ENCODE data around the gene RNF217. TPM values are rescaled to one million over a fixed set of nuclear protein-coding genes. Genes with fewer than 3 reads are reported as not detected.

Gene RNF217
- total RNA-seq, 1 donor from 2014 or later = not detected

DNA sequence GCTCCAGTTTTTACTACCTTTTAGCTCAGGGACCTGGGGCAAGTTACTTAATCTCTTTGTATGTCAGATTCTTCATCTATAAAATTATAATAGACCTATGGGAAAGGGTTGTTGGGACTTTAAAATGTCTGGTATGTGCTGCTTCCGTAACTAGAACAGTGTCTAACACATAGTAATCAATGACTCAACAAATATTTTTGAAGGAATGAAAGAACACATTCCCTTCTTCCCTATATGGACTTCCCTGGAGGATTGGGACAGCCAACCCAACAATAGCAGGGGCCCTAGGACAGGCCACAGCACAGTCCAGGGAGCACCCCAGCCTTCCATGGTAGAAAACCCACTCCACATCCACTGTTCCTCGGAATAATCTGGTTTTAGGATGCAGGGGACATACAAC is 140.7 kb downstream of the RNF217 start:
- TF ChIP-seq, protein P1, sequence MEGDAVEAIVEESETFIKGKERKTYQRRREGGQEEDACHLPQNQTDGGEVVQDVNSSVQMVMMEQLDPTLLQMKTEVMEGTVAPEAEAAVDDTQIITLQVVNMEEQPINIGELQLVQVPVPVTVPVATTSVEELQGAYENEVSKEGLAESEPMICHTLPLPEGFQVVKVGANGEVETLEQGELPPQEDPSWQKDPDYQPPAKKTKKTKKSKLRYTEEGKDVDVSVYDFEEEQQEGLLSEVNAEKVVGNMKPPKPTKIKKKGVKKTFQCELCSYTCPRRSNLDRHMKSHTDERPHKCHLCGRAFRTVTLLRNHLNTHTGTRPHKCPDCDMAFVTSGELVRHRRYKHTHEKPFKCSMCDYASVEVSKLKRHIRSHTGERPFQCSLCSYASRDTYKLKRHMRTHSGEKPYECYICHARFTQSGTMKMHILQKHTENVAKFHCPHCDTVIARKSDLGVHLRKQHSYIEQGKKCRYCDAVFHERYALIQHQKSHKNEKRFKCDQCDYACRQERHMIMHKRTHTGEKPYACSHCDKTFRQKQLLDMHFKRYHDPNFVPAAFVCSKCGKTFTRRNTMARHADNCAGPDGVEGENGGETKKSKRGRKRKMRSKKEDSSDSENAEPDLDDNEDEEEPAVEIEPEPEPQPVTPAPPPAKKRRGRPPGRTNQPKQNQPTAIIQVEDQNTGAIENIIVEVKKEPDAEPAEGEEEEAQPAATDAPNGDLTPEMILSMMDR (IDR thresholded peaks at IDR 0.05) = no peak
- H3K27me3 Mint-ChIP-seq = peaks cover 14% of the 10 kb centered on the region
- peaks cover 3% of the 10 kb centered on the region for H3K9me3 Mint-ChIP-seq
- ATAC-seq (ENCODE audit: low read depth) (no peak), DNase-seq (no peak)
- CTCF ChIA-PET = no interaction called here
- peaks cover 5% of the 10 kb centered on the region for H3K4me1 Mint-ChIP-seq
- intact Hi-C loops (cut with micrococcal nuclease) = no loop called here
- POLR2A ChIA-PET = no interaction called here
- no peaks in the 10 kb centered on the region for H3K36me3 Mint-ChIP-seq (ENCODE audit: low read depth)
- H3K27ac Mint-ChIP-seq = no peak overlapping the region
- H3K4me3 Mint-ChIP-seq = no peak overlapping the region

DNA sequence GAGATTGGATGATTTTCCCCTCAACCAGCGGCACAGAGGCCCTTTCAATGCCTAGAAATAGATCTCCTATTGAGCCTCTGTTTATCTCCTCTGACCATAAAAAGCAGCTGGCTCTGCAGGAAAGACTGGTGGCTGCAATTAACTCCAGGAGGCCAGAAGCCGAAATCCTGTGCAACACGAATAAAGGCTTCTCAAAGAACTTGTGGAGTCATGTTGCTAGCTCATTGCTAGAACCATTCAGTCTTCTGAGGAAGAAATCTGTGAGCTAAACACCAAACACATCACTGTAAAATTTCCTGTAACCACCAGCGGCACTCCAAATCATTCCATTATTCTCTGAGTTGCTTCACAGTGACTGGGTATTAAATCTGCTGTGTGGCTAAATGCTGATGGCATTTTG is 142.2 kb downstream of the RNF217 start:
- Mint-ChIP-seq H3K4me3 (no peak overlapping the region), H3K9me3 (peaks cover 12% of the 10 kb centered on the region), H3K27me3 (peaks cover 6% of the 10 kb centered on the region), H3K27ac (no peak overlapping the region), H3K4me1 (peaks cover 3% of the 10 kb centered on the region), H3K36me3 (ENCODE audit: low read depth) (no peaks in the 10 kb centered on the region)
- ATAC-seq (ENCODE audit: low read depth) (no peak), DNase-seq (no peak)
- POLR2A ChIA-PET = no interaction called here
- intact Hi-C loops (cut with micrococcal nuclease) = no loop called here
- TF ChIP-seq, protein P1 (IDR thresholded peaks at IDR 0.05) = no peak
- CTCF ChIA-PET = no interaction called here

DNA sequence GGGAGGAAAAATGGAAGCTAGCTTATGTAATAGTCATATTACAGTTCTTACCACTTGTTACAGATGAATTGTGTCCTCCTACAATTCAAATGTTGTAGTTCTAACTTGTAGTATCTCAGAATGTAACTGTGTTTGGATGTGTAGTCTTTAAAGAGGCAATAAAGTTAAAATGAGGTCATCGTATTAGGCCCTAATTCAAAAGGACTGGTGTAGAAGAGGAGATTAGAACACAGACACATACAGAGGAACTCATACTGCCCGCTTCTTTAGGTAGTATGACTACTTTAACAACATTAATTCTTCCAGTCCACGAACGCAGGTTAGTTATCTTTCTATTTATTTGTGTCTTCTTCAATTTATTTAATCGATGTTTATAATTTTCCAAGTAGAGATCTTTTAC is 144.8 kb downstream of the RNF217 start:
- Mint-ChIP-seq H3K4me3 (no peak overlapping the region), H3K27ac (no peak overlapping the region), H3K9me3 (peaks cover 32% of the 10 kb centered on the region), H3K4me1 (no peaks in the 10 kb centered on the region), H3K36me3 (ENCODE audit: low read depth) (no peaks in the 10 kb centered on the region), H3K27me3 (no peaks in the 10 kb centered on the region)
- no peak for ATAC-seq (ENCODE audit: low read depth)
- TF ChIP-seq, protein P1 (IDR thresholded peaks at IDR 0.05) = no peak
- no peak for DNase-seq
- intact Hi-C loops (cut with micrococcal nuclease) = no loop called here
- POLR2A ChIA-PET = no interaction called here
- CTCF ChIA-PET = no interaction called here

DNA sequence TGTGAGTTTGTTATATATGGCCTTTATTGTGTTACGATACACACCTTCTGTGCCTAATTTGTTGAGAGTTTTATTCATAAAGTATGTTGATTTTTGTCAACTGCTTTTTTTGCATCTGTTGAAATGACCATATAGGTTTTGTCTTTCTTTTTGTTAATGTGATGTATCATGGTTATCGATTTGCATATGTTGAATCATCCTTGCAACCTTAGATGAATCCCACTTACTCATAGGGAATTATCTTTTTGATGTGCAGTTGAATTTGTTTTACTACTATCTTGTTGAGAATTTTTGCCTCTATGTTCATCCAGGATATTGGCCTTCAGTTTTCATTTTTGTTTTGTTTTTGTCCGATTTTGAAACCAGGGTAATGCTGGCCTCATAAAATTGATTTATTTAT is 145.7 kb downstream of the RNF217 start:
- peaks cover 37% of the 10 kb centered on the region for H3K9me3 Mint-ChIP-seq
- intact Hi-C loops (cut with micrococcal nuclease) = no loop called here
- H3K27ac Mint-ChIP-seq = no peak overlapping the region
- no peak for DNase-seq
- H3K4me1 Mint-ChIP-seq = no peaks in the 10 kb centered on the region
- no peak for ATAC-seq (ENCODE audit: low read depth)
- no peak overlapping the region for H3K4me3 Mint-ChIP-seq
- no peaks in the 10 kb centered on the region for H3K36me3 Mint-ChIP-seq (ENCODE audit: low read depth)
- ChIA-PET POLR2A (no interaction called here), CTCF (no interaction called here)
- TF ChIP-seq, protein P1 (IDR thresholded peaks at IDR 0.05) = no peak
- no peaks in the 10 kb centered on the region for H3K27me3 Mint-ChIP-seq

DNA sequence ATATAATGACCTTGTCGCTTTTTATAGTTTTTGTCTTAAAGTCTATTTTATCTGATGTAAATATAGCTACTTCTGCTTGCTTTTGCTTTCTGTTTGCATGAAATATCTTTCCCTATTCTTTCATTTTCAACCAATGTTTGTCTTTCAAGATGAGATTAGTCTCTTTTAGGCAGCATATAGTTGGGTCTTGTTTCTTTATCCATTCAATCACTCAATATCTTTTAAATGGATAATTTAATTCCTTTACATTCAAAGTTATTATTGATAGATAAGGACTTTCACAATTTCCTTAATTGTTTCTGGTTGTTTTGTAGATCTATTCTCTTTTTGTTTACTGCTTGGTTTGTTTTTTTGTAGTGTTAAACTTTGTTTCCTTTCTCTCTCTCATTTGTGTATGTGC is 147.8 kb downstream of the RNF217 start:
- intact Hi-C loops (cut with micrococcal nuclease) = no loop called here
- DNase-seq (no peak), ATAC-seq (ENCODE audit: low read depth) (no peak)
- Mint-ChIP-seq H3K9me3 (peaks cover 37% of the 10 kb centered on the region), H3K4me3 (no peak overlapping the region), H3K27ac (no peak overlapping the region), H3K27me3 (no peaks in the 10 kb centered on the region), H3K4me1 (no peaks in the 10 kb centered on the region), H3K36me3 (ENCODE audit: low read depth) (no peaks in the 10 kb centered on the region)
- ChIA-PET POLR2A (no interaction called here), CTCF (no interaction called here)
- TF ChIP-seq, protein P1 (IDR thresholded peaks at IDR 0.05) = no peak

Data from activated B cell treated with CpG ODN at 0.5 μM for 24 hours (primary cell).